GM12878 (cell line): ENCODE results near the gene HHIPL1. TPM values are rescaled to one million over a fixed set of nuclear protein-coding genes. Genes with fewer than 3 reads are reported as not detected.

Source experiments
- ATAC-seq: fragments of 200-7000 bp; cut with Tn5 transposase; 3 replicates; pipeline ENCODE4 v1.9.1; 2020; ENCODE audit warnings: mild to moderate bottlenecking, moderate library complexity
- BruUV-seq: library from RNA; stranded (reverse); fragments of 400-500 nt; replicated peaks from 2 replicates; lab custom pipeline; 2021; lab: Mats Ljungman, UMichigan
- CTCF ChIA-PET: fragments of 300-600 bp; sonication (Branson Sonifier 250); formaldehyde crosslinking; extraction: SDS; loops from one replicate; lab custom pipeline; 2021; ENCODE audit warnings: inconsistent platforms; lab: Yijun Ruan, JAX
- POLR2A ChIA-PET: fragments of 350-600 bp; formaldehyde crosslinking; extraction: SDS; loops from one replicate; lab custom pipeline; 2021; ENCODE audit warnings: inconsistent platforms; lab: Charles Lee
- RAD21 ChIA-PET: fragments of 300-600 bp; sonication (Branson Sonifier 250); formaldehyde crosslinking; loops from one replicate; lab custom pipeline; 2023; ENCODE audit warnings: antibody characterized with exemption; ENCODE audit not compliant: unreplicated experiment; lab: Charles Lee
- SMC1A ChIA-PET: fragments of 300-600 bp; sonication (Branson Sonifier 250); formaldehyde crosslinking; loops from one replicate; lab custom pipeline; 2023; ENCODE audit not compliant: unreplicated experiment, uncharacterized antibody; lab: Charles Lee
- DNase-seq: peaks from one replicate; pipeline ENCODE4 v3.0.0-alpha.2; 2011; ENCODE audit warnings: low read depth, low spot score
- FAIRE-seq: peaks from 3 replicates; lab custom pipeline; 2011; peaks lifted over from hg19 to GRCh38; lab: Jason Lieb, UNC
- H2AFZ ChIP-seq: 2 replicates; pipeline ENCODE4 v1.6.0; 2011; ENCODE audit warnings: low read depth, low read length, control low read depth; ENCODE audit not compliant: control insufficient read depth
- H3K27ac ChIP-seq: 2 replicates; pipeline ENCODE4 v1.5.1; 2011; ENCODE audit warnings: control low read depth; ENCODE audit not compliant: control insufficient read depth, insufficient read depth
- H3K27me3 ChIP-seq, 2 experiments: replicated peaks in 1 of 2; 2 replicates each; pipeline versions ENCODE4 v1.6.0 to v1.6.1; 2011; ENCODE audit warnings: low read length in 1 of 2; ENCODE audit not compliant: control insufficient read depth in 2 of 2, insufficient read depth in 2 of 2
- H3K36me3 ChIP-seq, 2 experiments: 2 replicates each; pipeline ENCODE4 v1.5.1; 2011; ENCODE audit warnings: low read length in 1 of 2; ENCODE audit not compliant: control insufficient read depth in 2 of 2, insufficient read depth in 2 of 2
- H3K4me1 ChIP-seq: 2 replicates; pipeline ENCODE4 v1.6.1; 2011; ENCODE audit warnings: mild to moderate bottlenecking, low read length, moderate library complexity, mixed read lengths; ENCODE audit not compliant: control insufficient read depth, insufficient read depth
- H3K4me2 ChIP-seq: 2 replicates; pipeline ENCODE4 v1.6.0; 2011; ENCODE audit warnings: control low read depth; ENCODE audit not compliant: control insufficient read depth, insufficient read depth
- H3K4me3 ChIP-seq: fragments of 200-600 bp; sonication (generic); 2 replicates; pipeline ENCODE4 v1.5.1; 2016
- H3K79me2 ChIP-seq: 2 replicates; pipeline ENCODE4 v1.6.0; 2011; ENCODE audit warnings: low read length; ENCODE audit not compliant: control insufficient read depth, insufficient read depth
- H3K9ac ChIP-seq: 2 replicates; pipeline ENCODE4 v1.8.0; 2011; ENCODE audit warnings: low read length, control low read depth, mixed read lengths; ENCODE audit not compliant: control insufficient read depth, insufficient read depth
- H3K9me3 ChIP-seq: replicated peaks from 3 replicates; pipeline ENCODE4 v1.5.1; 2011; ENCODE audit warnings: mild to moderate bottlenecking, low read length; ENCODE audit not compliant: control insufficient read depth, insufficient read depth
- H4K20me1 ChIP-seq: 2 replicates; pipeline ENCODE4 v1.6.0; 2011; ENCODE audit not compliant: control insufficient read depth, insufficient read depth
- E2F8 ChIP-seq: fragments of 450-650 bp; IDR thresholded peaks from 2 replicates; pipeline ENCODE4 v1.6.1; 2018; ENCODE audit warnings: mild to moderate bottlenecking, low read depth, moderate library complexity; ENCODE audit not compliant: partially characterized antibody
- GABPA ChIP-seq: IDR thresholded peaks from 2 replicates; pipeline ENCODE4 v1.6.1; 2014; ENCODE audit warnings: antibody characterized with exemption, low read depth, mild to moderate bottlenecking, inconsistent platforms
- TCF12 ChIP-seq: IDR thresholded peaks from 2 replicates; pipeline ENCODE4 v1.6.1; 2011; ENCODE audit warnings: low read depth, mild to moderate bottlenecking, low read length
- WGBS: methylation state at CpG from one replicate; pipeline ENCODE4 v1.1.6; 2016; ENCODE audit warnings: low lambda C conversion rate; ENCODE audit not compliant: insufficient replicate concordance, insufficient coverage; ENCODE audit errors: missing lambda C conversion rate; 5-methylcytosine and 5-hydroxymethylcytosine counted together
- in situ Hi-C: fragments of 300-500 bp; cut with MboI; formaldehyde crosslinking; loops from 9 replicates; pipeline ENCODE4 v1.14.3; 2018; ENCODE audit warnings: mixed read lengths
- intact Hi-C: fragments of 100-400 bp; cut with micrococcal nuclease; formaldehyde crosslinking; loops from one replicate; pipeline ENCODE4 v1.14.2; 2022; ENCODE audit not compliant: unreplicated experiment
- polyA plus RNA-seq, 11 experiments: library from polyadenylated mRNA; depleted of rRNA in 4 of 11; unstranded in 6 of 11; stranded (reverse) in 5 of 11; fragments of >200 nt; fragmentation: Nextera tagmentation in 4 of 11; fragmentation: Illumina TruSeq in 1 of 11; extraction: Ambion mirVana in 4 of 11; extraction: Trizol in 1 of 11; gene quantifications; 1 replicate in 1 of 11; 2 replicates in 10 of 11; pipeline versions ENCODE4 v1.2.1 to v1.2.3, GENCODE V29; 2011 to 2016; ENCODE audit warnings: inconsistent platforms in 2 of 11, missing spikeins in 2 of 11, low read depth in 1 of 11
- total RNA-seq, 4 experiments: library from RNA; depleted of rRNA in 3 of 4; stranded (reverse); fragments of >200 nt in 3 of 4; fragmentation: Illumina TruSeq in 1 of 4; extraction: Trizol in 1 of 4; gene quantifications; 2 replicates each; pipeline versions ENCODE4 v1.2.1 to v1.2.3, GENCODE V29; 2013 to 2021

The HHIPL1 gene
- total and polyA plus RNA-seq, 10 of the 15 experiments (the other 5 are each of a cell fraction or from before 2014, with no cell fraction given) = 0.09 TPM; not detected in 9

GRCh38 chr14:99685596-99685995 is 40.7 kb downstream of the HHIPL1 start:
- in situ Hi-C loops = no loop called here
- H3K79me2 ChIP-seq = no peaks in the 10 kb centered on the region
- no peak for TF ChIP-seq E2F8
- TF ChIP-seq TCF12 = no peak
- TF ChIP-seq GABPA = no peak
- intact Hi-C loops = no loop called here
- 0% methylated on average over 1 of the region's 1 CpG for WGBS
- BruUV-seq = no TSS peak
- H4K20me1 ChIP-seq = no peaks in the 10 kb centered on the region; the same call in 1 of the 2 replicates
- CTCF ChIA-PET = no interaction called here
- H3K4me2 ChIP-seq = no peak overlapping the region
- no peaks in the 10 kb centered on the region for H3K36me3 ChIP-seq
- POLR2A ChIA-PET = no interaction called here
- no peak for DNase-seq
- H3K27me3 ChIP-seq = peaks cover 0 to 2% of the 10 kb centered on the region in 2 experiments; a peak in 3 of 4 replicates
- H2AFZ ChIP-seq = no peak overlapping the region
- no peak overlapping the region for H3K27ac ChIP-seq
- RAD21 ChIA-PET = no interaction called here
- no peaks in the 10 kb centered on the region for H3K9me3 ChIP-seq
- no peak overlapping the region for H3K9ac ChIP-seq
- FAIRE-seq = no peak
- H3K4me1 ChIP-seq = peaks cover 4% of the 10 kb centered on the region
- ATAC-seq = no peak
- SMC1A ChIA-PET = no interaction called here
- H3K4me3 ChIP-seq = no peak overlapping the region
